HFFc6 (cell line): ENCODE data around the gene WDR33. TPM values are rescaled to one million over a fixed set of nuclear protein-coding genes. Genes with fewer than 3 reads are reported as not detected.

Experiments used
- DNase-seq: peaks from one replicate; pipeline ENCODE4 v3.0.0-alpha.2; 2018
- H3K27ac Mint-ChIP-seq: 2 replicates; pipeline ENCODE4 v1.8.0; 2020; ENCODE audit warnings: mild to moderate bottlenecking, mixed read lengths
- H3K27me3 Mint-ChIP-seq: 2 replicates; pipeline ENCODE4 v1.8.0; 2021; ENCODE audit warnings: mild to moderate bottlenecking, moderate library complexity, mixed read lengths; ENCODE audit not compliant: insufficient read depth
- H3K36me3 Mint-ChIP-seq: 2 replicates; pipeline ENCODE4 v1.8.0; 2021; ENCODE audit warnings: low read depth, mixed read lengths
- H3K4me1 Mint-ChIP-seq: 2 replicates; pipeline ENCODE4 v1.8.0; 2020; ENCODE audit warnings: low read depth, mixed read lengths
- H3K4me3 Mint-ChIP-seq: 2 replicates; pipeline ENCODE4 v1.8.0; 2020; ENCODE audit warnings: mild to moderate bottlenecking, moderate library complexity, mixed read lengths
- H3K9me3 Mint-ChIP-seq: 2 replicates; pipeline ENCODE4 v1.8.0; 2020; ENCODE audit warnings: mild to moderate bottlenecking, mixed read lengths
- CTCF ChIP-seq: fragments of 200-600 bp; sonication (generic); IDR thresholded peaks from 2 replicates; pipeline ENCODE4 v1.5.0; 2021; ENCODE audit warnings: antibody characterized with exemption, mild to moderate bottlenecking
- total RNA-seq, 6 experiments: library from RNA; stranded (reverse); fragmentation: NEBNext Ultra II Directional; extraction: Animal tissue kit (Norgen Biotek cat#: 25700); gene quantifications; 2 replicates in 1 of 6; 3 replicates in 5 of 6; pipeline ENCODE4 v1.2.3, GENCODE V29; 2021

WDR33 gene
- total RNA-seq, 6 experiments from 2014 or later, result 36.3 to 40.1 (median 39.4) TPM

- Mint-ChIP-seq H3K27me3 (peaks cover 6% of the 10 kb centered on the region; the same call in 1 of the 2 replicates), H3K4me1 (peaks cover 21% of the 10 kb centered on the region), H3K27ac (no peak overlapping the region), H3K36me3 (peaks cover 14% of the 10 kb centered on the region), H3K9me3 (no peaks in the 10 kb centered on the region), H3K4me3 (no peak overlapping the region)
- no peak for DNase-seq
- TF ChIP-seq CTCF, result no peak
Observed at GRCh38 chr2:127659408-127660290, 151.3 kb downstream of the WDR33 start.

- peaks cover 14% of the 10 kb centered on the region for H3K36me3 Mint-ChIP-seq
- TF ChIP-seq CTCF, result no peak
- H3K4me1 Mint-ChIP-seq, result peaks cover 21% of the 10 kb centered on the region
- no peak overlapping the region for H3K27ac Mint-ChIP-seq
- no peak for DNase-seq
- peaks cover 6% of the 10 kb centered on the region; the same call in 1 of the 2 replicates for H3K27me3 Mint-ChIP-seq
- H3K9me3 Mint-ChIP-seq, result no peaks in the 10 kb centered on the region
- H3K4me3 Mint-ChIP-seq, result no peak overlapping the region
Observed at GRCh38 chr2:127658641-127659407, 152.1 kb downstream of the WDR33 start.

GRCh38 chr2:127658146-127658545 lies 152.8 kb downstream of the WDR33 start:
- Mint-ChIP-seq H3K4me3 (no peak overlapping the region), H3K9me3 (no peaks in the 10 kb centered on the region), H3K27me3 (peaks cover 5% of the 10 kb centered on the region; the same call in 1 of the 2 replicates), H3K4me1 (peaks cover 21% of the 10 kb centered on the region), H3K27ac (no peak overlapping the region), H3K36me3 (peaks cover 14% of the 10 kb centered on the region)
- no peak for TF ChIP-seq CTCF
- DNase-seq, result no peak

GRCh38 chr2:127657232-127657595 lies 153.8 kb downstream of the WDR33 start:
- H3K4me3 Mint-ChIP-seq, result no peak overlapping the region
- no peak overlapping the region for H3K27ac Mint-ChIP-seq
- H3K4me1 Mint-ChIP-seq, result peaks cover 13% of the 10 kb centered on the region
- H3K27me3 Mint-ChIP-seq, result peaks cover 5% of the 10 kb centered on the region; the same call in 1 of the 2 replicates
- H3K9me3 Mint-ChIP-seq, result no peaks in the 10 kb centered on the region
- H3K36me3 Mint-ChIP-seq, result peaks cover 14% of the 10 kb centered on the region
- no peak for DNase-seq
- no peak for TF ChIP-seq CTCF

GRCh38 chr2:127656569-127657231 lies 154.3 kb downstream of the WDR33 start:
- no peak for TF ChIP-seq CTCF
- Mint-ChIP-seq H3K4me1 (peaks cover 8% of the 10 kb centered on the region), H3K36me3 (peaks cover 14% of the 10 kb centered on the region), H3K9me3 (no peaks in the 10 kb centered on the region), H3K27me3 (peaks cover 5% of the 10 kb centered on the region; the same call in 1 of the 2 replicates), H3K27ac (no peak overlapping the region), H3K4me3 (no peak overlapping the region)
- DNase-seq, result no peak
